Bronchial epithelial cell (primary cell): Measurements from ENCODE around the gene NNAT. TPM values are rescaled to one million over a fixed set of nuclear protein-coding genes. Genes with fewer than 3 reads are reported as not detected.

Source experiments
- DNase-seq: peaks from one replicate; pipeline ENCODE4 v3.0.0-alpha.2; 2010; ENCODE audit warnings: low read depth
- FAIRE-seq: peaks from 2 replicates; lab custom pipeline; 2011; peaks lifted over from hg19 to GRCh38; lab: Jason Lieb, UNC
- H3K27me3 ChIP-seq: 2 replicates; pipeline ENCODE4 v1.5.1; 2011; ENCODE audit warnings: low read length; ENCODE audit not compliant: control insufficient read depth, insufficient read depth
- H3K36me3 ChIP-seq: 2 replicates; pipeline ENCODE4 v1.5.1; 2011; ENCODE audit warnings: low read length; ENCODE audit not compliant: control insufficient read depth, insufficient read depth
- H3K4me3 ChIP-seq: 2 replicates; pipeline ENCODE4 v1.5.1; 2011; ENCODE audit warnings: mild to moderate bottlenecking, low read depth, low read length, control low read depth
- CTCF ChIP-seq: IDR thresholded peaks from 2 replicates; pipeline ENCODE4 v1.5.1; 2011; ENCODE audit warnings: mild to moderate bottlenecking, moderate library complexity, low read length, control low read depth, inconsistent platforms; ENCODE audit not compliant: insufficient read depth, severe bottlenecking
- total RNA-seq: library from RNA; depleted of rRNA; stranded (reverse); fragments of >200 nt; gene quantifications from 2 replicates; pipeline ENCODE4 v1.2.1, GENCODE V29; 2014

NNAT gene
- total RNA-seq, 1 donor from 2014 or later: not detected

DNA sequence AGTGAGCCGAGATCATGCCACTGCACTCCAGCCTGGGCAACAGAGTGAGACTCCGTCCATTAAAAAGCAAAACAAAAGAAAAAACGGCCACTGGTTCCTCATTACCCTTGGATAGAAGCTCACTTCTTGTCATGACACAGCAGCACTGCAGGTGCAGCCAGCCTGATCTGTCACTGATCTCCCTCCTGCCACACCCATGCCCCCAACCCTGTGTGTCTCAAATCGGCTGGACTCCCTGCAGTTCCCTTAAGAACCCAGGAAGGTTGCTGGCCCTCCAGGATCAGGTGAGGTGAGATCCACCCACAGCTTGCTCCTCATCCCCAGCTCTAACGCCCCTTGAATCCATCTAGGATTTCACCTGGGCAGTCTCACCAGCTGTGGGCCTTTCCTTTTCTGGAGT, 26.3 kb upstream of the NNAT start:
- DNase-seq (no peak), FAIRE-seq (no peak)
- no peak overlapping the region for H3K4me3 ChIP-seq
- no peaks in the 10 kb centered on the region for H3K27me3 ChIP-seq
- TF ChIP-seq CTCF: no peak
- peaks cover 3% of the 10 kb centered on the region for H3K36me3 ChIP-seq

DNA sequence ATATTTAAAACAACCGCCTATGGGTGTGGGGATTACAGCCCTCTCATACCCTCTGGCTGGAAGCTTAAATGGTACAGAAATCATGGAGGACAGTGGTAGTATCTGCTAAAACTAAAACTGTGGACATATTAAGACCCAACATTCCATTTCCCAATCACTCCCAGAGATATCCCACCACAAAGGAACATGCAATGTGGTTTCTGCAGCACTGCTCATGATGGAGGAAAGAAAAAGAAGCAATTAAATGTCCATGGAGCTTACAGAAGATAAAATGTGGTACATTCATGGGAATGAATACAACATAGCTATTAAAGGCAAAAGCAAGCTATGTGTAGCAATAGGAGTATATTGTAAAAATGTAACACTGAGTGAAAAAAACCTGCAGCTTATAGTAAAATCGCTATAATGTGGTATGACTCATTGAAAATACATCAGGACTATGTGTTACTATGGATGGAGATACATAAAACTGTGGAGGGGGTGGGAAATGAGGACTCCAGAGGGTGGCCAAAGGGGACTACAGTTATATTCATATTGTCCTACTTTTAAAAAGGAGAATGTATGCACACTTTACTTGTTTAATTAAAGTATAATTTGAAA, 22.9 kb upstream of the NNAT start:
- H3K4me3 ChIP-seq: no peak overlapping the region
- FAIRE-seq: no peak

GRCh38 chr20:37500311-37500710, 20.7 kb upstream of the NNAT start:
- no peak for DNase-seq
- H3K4me3 ChIP-seq: no peak overlapping the region
- no peak for FAIRE-seq
- peaks cover 1% of the 10 kb centered on the region for H3K36me3 ChIP-seq
- H3K27me3 ChIP-seq: no peaks in the 10 kb centered on the region
- TF ChIP-seq CTCF: no peak

More for the DNA sequence above, 22.9 kb upstream of the NNAT start:
- H3K27me3 ChIP-seq: no peaks in the 10 kb centered on the region
- peaks cover 3% of the 10 kb centered on the region for H3K36me3 ChIP-seq
- no peak for DNase-seq
- TF ChIP-seq CTCF: no peak

DNA sequence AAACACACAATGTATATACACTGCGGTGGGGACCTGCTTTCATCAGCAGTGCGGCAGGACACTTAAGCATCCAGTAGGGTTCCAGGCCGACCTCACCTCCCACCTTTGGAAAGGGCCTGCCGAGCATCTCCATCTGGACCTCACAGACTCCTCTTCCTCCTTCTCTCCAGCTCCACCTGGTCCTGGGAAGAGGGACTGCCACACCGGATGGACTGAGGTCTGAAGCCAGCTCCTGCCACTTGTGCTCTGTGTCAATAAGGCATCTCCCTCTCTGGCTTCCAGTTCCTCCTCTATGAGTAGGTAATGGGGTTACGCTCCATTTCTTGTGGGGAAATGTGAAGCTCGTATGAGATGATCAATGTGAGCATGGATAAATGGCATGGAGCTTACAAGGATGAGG, 19.1 kb upstream of the NNAT start:
- FAIRE-seq (no peak), DNase-seq (no peak)
- no peaks in the 10 kb centered on the region for H3K36me3 ChIP-seq
- H3K4me3 ChIP-seq: no peak overlapping the region
- no peaks in the 10 kb centered on the region for H3K27me3 ChIP-seq
- no peak for TF ChIP-seq CTCF

GRCh38 chr20:37502654-37503053, 18.4 kb upstream of the NNAT start:
- no peak for TF ChIP-seq CTCF
- H3K36me3 ChIP-seq: no peaks in the 10 kb centered on the region
- H3K4me3 ChIP-seq: no peak overlapping the region
- H3K27me3 ChIP-seq: no peaks in the 10 kb centered on the region
- no peak for FAIRE-seq
- no peak for DNase-seq
